ENCODE data around the gene SLC12A8. TPM values are rescaled to one million over a fixed set of nuclear protein-coding genes. Genes with fewer than 3 reads are reported as not detected.

The SLC12A8 gene
- total RNA-seq, 4 donors from 2014 or later: 1.0 TPM; not detected in 3

DNA sequence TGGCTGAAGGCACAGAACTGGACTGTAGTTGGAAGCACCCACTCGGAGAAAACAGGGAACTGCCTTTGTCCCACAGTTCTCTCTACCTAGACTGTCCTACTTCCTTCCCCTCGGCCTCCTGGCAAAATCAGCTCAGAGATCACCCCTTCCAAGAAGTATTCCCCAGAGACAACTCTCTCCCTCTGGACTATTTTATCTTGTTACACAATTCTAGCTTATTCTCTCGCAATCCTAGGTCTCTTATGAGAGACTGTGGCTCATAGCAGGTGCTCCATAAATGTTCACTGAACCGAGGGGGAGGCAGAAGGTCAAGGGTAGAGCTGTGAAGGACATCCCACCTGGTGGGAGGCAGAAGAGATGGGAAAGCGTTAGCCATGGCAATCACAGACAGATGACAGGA, 167.4 kb downstream of the SLC12A8 start:
- in situ Hi-C loops (cut with MboI; ENCODE audit: low sequenced_read_pairs in 4 of 4): no loop called here
- peaks cover 58 to 74% of the 10 kb centered on the region in 2 donors for H3K4me1 ChIP-seq
- ATAC-seq (no peak), DNase-seq (no peak)
- no peaks in the 10 kb centered on the region for H3K36me3 ChIP-seq
- no peak overlapping the region for H3K4me3 ChIP-seq
- peak overlapping the region; percentile 62 to 83 (median 76) for H3K27ac ChIP-seq
- intact Hi-C loops (cut with DNase I; ENCODE audit: low total_unique reads): no loop called here
- H3K27me3 ChIP-seq: no peaks in the 10 kb centered on the region
- no peaks in the 10 kb centered on the region for H3K9me3 ChIP-seq
- TF ChIP-seq, protein P1, sequence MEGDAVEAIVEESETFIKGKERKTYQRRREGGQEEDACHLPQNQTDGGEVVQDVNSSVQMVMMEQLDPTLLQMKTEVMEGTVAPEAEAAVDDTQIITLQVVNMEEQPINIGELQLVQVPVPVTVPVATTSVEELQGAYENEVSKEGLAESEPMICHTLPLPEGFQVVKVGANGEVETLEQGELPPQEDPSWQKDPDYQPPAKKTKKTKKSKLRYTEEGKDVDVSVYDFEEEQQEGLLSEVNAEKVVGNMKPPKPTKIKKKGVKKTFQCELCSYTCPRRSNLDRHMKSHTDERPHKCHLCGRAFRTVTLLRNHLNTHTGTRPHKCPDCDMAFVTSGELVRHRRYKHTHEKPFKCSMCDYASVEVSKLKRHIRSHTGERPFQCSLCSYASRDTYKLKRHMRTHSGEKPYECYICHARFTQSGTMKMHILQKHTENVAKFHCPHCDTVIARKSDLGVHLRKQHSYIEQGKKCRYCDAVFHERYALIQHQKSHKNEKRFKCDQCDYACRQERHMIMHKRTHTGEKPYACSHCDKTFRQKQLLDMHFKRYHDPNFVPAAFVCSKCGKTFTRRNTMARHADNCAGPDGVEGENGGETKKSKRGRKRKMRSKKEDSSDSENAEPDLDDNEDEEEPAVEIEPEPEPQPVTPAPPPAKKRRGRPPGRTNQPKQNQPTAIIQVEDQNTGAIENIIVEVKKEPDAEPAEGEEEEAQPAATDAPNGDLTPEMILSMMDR (IDR thresholded peaks at IDR 0.05 in 4 of 5, conservative IDR thresholded peaks at IDR 0.05 in 1 of 5): no peak
- no peak for TF ChIP-seq POLR2A (IDR thresholded peaks at IDR 0.05)

GRCh38 chr3:125043599-125044151, 168.9 kb downstream of the SLC12A8 start:
- no peak for TF ChIP-seq POLR2A (IDR thresholded peaks at IDR 0.05)
- TF ChIP-seq, protein P1 (IDR thresholded peaks at IDR 0.05 in 4 of 5, conservative IDR thresholded peaks at IDR 0.05 in 1 of 5): no peak
- DNase-seq (peak in 1 of 2 donors; percentile 45), ATAC-seq (peak; percentile 31 to 34)
- Histone ChIP-seq H3K27ac (peak overlapping the region; percentile 62 to 83 (median 76)), H3K4me3 (peak overlapping the region in 3 of 4 donors; percentile 19 to 27 (median 26)), H3K36me3 (no peaks in the 10 kb centered on the region), H3K9me3 (no peaks in the 10 kb centered on the region), H3K4me1 (peaks cover 69 to 81% of the 10 kb centered on the region in 2 donors), H3K27me3 (no peaks in the 10 kb centered on the region)
- in situ Hi-C loops (cut with MboI; ENCODE audit: low sequenced_read_pairs in 4 of 4) (no loop called here), intact Hi-C loops (cut with DNase I; ENCODE audit: low total_unique reads) (no loop called here)

- TF ChIP-seq, protein P1 (IDR thresholded peaks at IDR 0.05 in 4 of 5, conservative IDR thresholded peaks at IDR 0.05 in 1 of 5): no peak
- no peak for TF ChIP-seq POLR2A (IDR thresholded peaks at IDR 0.05)
- in situ Hi-C loops (cut with MboI; ENCODE audit: low sequenced_read_pairs in 4 of 4) (no loop called here), intact Hi-C loops (cut with DNase I; ENCODE audit: low total_unique reads) (no loop called here)
- no peaks in the 10 kb centered on the region for H3K9me3 ChIP-seq
- H3K4me1 ChIP-seq: peaks cover 68 to 77% of the 10 kb centered on the region in 2 donors
- ATAC-seq (peak; percentile 57 to 71), DNase-seq (peak in 1 of 2 donors; percentile 68)
- peak overlapping the region in 3 of 4 donors; percentile 21 to 27 (median 26) for H3K4me3 ChIP-seq
- peak overlapping the region; percentile 62 to 83 (median 76) for H3K27ac ChIP-seq
- H3K36me3 ChIP-seq: no peaks in the 10 kb centered on the region
- H3K27me3 ChIP-seq: no peaks in the 10 kb centered on the region
Measured at GRCh38 chr3:125042725-125043406, 169.7 kb downstream of the SLC12A8 start.

DNA sequence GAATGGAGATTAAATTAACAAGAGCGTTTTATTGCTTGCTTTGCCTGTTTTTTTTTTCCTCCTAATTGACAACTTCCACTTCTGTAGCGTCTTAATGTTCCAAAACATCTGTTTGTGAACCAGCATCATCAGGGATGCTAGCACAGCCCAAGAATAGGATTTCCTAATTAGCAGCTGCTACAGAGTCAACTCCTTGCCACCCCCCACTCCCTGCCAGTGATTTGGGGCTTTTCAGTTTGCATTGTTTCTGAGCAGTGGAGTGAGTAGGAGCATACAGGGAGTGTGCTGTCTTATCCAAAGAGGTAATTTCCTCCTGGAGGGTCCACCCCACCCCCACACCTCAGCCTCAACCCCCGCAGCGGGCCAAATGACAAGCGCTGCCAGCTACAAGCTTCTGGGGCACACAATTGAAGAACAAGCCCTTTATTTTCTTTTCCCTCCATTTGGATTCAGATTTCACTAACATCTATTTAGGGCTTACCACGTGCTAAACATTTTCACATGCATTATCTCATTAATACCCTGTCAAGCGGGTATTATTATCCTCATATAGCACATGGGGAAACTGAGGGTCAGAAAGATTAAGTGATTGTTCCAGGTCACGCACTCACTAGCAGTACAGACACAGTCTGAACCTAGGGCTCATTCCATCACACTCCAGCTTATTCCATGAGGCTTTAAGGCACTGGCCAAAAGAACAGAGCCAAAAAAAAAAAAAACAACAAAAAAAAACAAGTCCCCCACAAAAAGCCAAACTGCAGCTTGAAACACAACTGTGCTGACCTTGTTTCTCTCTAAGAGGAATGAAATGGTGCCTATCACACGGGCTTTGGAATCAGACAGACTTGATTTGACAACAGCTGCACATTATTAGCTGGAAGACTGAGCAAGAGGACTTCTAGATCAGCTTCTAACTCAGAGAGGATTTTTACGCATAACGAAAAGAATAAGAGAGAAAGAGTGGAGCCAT, 173.1 kb downstream of the SLC12A8 start:
- Histone ChIP-seq H3K27me3 (no peaks in the 10 kb centered on the region), H3K9me3 (no peaks in the 10 kb centered on the region), H3K36me3 (no peaks in the 10 kb centered on the region), H3K4me1 (peaks cover 52 to 65% of the 10 kb centered on the region in 2 donors), H3K4me3 (no peak overlapping the region), H3K27ac (peak overlapping the region; percentile 40 to 75 (median 66))
- no peak for TF ChIP-seq POLR2A (IDR thresholded peaks at IDR 0.05)
- TF ChIP-seq, protein P1 (IDR thresholded peaks at IDR 0.05 in 4 of 5, conservative IDR thresholded peaks at IDR 0.05 in 1 of 5): no peak
- DNase-seq (no peak), ATAC-seq (peak in 1 of 2 donors; percentile 25)
- intact Hi-C loops (cut with DNase I; ENCODE audit: low total_unique reads) (no loop called here), in situ Hi-C loops (cut with MboI; ENCODE audit: low sequenced_read_pairs in 4 of 4) (no loop called here)
